GM12873 (cell line): Measurements from ENCODE around the gene TMCC2.

ENCODE experiments used
- CTCF ChIP-seq: IDR thresholded peaks from 2 replicates; pipeline ENCODE4 v1.5.1; 2012; ENCODE audit warnings: low read depth, mild to moderate bottlenecking, moderate library complexity, low read length, control low read depth; ENCODE audit not compliant: insufficient read depth; ENCODE audit errors: missing control alignments

TMCC2 gene

GRCh38 chr1:205283270-205284147, 55.8 kb downstream of the TMCC2 start:
- TF ChIP-seq CTCF, result no peak

GRCh38 chr1:205284420-205285144, 56.8 kb downstream of the TMCC2 start:
- TF ChIP-seq CTCF, result no peak

DNA sequence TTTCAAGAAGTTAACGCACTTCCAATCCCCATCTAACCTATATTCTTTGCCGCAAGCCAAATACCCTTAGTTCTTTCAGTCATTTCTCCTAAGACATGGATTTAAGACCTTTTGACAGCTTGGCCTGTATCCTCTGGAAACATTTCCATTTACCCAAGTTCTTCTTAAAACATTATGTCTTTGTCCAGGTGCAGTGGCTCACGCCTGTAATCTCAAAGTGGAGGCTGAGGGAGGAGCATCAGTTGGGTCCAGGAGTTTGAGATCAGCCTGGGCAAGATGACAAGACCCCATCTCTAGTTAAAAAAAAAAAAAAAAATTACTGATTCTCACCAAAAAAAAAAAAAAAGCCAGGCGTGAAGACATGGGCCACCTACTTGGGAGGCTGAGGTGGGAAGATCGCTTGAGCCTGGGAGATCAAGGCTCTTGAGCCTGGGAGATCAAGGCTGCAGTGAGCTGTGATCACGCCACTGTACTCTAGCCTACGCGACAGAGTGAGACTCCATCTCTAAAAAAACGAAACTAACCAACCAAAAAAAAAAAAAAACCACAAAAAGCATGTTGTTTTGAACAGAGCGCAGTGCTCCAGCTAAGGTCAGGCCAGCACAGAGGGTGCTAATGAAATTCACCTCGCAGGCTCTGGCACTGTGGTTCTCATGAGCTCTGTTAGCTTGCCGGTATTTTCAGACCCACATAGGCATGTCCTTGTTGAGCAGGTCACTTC, 57.8 kb downstream of the TMCC2 start:
- no peak for TF ChIP-seq CTCF

DNA sequence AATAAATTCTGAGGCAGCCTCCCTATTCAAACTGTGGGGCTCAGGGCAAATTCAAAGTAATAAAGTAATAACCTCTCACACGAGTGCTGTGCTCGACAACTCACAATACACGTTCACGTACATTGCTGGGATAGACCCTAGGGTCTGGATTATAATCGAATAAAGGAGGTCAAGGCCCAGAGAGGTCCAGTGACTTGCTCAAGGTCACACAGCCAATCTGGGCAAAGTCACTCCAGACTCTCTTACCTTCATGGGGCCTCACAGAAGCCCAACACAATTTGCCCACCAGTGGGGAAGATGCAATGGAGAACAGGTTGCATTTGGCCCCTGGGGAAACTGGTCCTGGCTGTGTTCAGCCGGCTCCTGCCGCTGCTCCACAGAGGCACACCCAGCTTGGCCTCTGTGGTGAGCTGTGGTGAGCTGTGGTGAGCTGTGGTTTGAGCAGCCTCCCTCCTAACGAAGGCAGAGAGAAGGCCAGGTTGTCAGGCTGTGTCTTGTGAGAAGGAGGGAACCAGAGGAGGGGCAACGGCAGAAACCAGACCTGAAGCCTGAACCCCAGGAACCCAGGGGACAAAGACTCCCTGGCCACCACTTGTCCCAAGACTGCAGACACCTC, 58.7 kb downstream of the TMCC2 start:
- no peak for TF ChIP-seq CTCF

GRCh38 chr1:205287076-205287475, 59.3 kb downstream of the TMCC2 start:
- TF ChIP-seq CTCF, result no peak

DNA sequence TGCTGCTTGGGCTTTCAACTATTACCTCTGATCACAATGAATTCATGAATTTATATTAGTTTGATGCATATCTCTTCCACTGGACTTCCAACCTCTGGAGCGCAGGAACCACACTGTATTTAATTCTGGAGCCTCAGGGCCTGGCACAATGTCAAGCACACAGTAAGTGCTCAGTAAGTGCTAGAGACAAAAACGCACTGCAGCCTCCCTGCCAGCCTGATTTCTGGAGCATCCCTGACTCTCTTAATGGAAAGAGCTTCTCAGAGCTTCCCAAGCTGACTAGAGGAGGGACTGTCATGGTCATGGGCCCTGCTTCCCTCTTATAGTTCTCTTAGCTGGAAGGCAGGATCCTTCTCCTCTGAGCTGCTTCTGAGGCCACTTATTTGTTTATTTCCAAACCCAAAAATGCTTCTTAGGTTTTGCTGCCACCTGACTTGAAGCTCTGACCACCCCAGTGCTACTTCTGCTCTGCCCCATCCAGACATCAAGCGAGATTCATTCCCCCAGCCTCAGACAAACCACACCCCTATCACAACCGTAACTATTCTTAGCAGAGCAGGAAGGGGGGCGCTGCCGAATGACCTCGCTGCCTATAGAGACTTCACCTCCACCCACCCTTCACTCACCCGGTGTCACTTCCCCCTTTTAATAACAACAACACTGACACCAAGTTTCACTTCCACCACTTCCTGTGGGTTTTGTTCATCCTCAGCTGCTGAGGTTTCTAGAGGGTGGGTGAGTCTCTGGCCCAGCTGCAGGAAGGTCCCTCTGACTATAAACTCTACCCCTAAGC, 60.2 kb downstream of the TMCC2 start:
- TF ChIP-seq CTCF, result no peak
